GM21737 (cell line): ENCODE data around the gene TMSB4X.
"Not testable (repeated sequence)": the region's sequence is repeated elsewhere in the genome, so short reads cannot be mapped to it uniquely, and the experiment has no call there.

Experiments
- ATAC-seq: cut with Tn5 transposase; IDR thresholded peaks from one replicate; pipeline ENCODE4 v1.9.1; 2021; ENCODE audit warnings: mild to moderate bottlenecking, moderate library complexity; ENCODE audit not compliant: unreplicated experiment

TMSB4X gene

DNA sequence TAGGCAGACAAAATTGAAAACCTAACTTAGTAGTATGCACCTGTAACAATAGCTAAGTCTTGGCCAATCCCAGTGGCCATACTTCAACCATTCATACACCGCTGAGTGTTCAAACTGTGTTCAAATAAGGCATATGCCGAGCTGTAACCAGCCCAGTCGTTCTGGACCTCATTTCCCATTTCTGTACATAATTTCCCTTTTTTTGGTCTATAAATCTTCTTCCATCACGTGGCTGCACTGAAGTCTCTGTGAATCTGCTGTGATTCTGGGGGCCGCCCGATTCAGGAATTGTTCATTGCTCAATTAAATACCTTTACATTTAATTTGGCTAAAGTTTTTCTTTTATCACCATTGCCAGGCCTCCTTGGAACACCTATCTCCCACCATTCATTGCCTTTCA is 41.8 kb downstream of the TMSB4X start:
- ATAC-seq: not testable (repeated sequence)

- no peak for ATAC-seq
Measured at GRCh38 chrX:13022926-13023325, 48.0 kb downstream of the TMSB4X start.

GRCh38 chrX:13023567-13023966 is 48.7 kb downstream of the TMSB4X start:
- ATAC-seq: no peak

DNA sequence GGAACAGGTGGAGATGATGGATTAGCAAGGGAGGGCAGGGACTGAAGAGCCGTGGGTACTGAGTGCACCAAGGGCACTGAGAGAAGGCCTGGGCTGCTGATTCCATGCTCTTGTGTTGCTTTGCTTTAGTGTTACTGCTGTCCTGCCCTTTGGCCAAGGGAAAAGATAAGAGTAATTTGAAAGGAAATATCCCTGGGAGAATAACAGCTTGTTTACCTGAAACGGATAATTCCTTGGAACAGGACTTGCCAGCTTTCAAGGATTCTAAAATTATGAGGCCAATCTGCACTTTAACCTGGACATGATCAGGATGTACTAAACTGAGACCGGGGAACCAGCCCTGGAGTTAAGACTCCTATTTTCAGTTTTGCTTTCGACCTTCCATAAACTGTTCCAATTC is 49.1 kb downstream of the TMSB4X start:
- no peak for ATAC-seq

GRCh38 chrX:13024986-13025385 is 50.1 kb downstream of the TMSB4X start:
- no peak for ATAC-seq
